ENCODE data around the gene MUC5B.
"Not testable (repeated sequence)": the region's sequence is repeated elsewhere in the genome, so short reads cannot be mapped to it uniquely, and the experiment has no call there.

MUC5B gene

GRCh38 chr11:1235306-1235900, 12.5 kb downstream of the MUC5B start:
- no peak for DNase-seq

- no peak for DNase-seq
These were observed 13.0 kb downstream of the MUC5B start for GRCh38 chr11:1235901-1236315.

GRCh38 chr11:1236316-1237127, 13.7 kb downstream of the MUC5B start:
- no peak for DNase-seq

- no peak for DNase-seq
These were observed 14.3 kb downstream of the MUC5B start for GRCh38 chr11:1237128-1237580.

- DNase-seq = no peak
These were observed 15.0 kb downstream of the MUC5B start for GRCh38 chr11:1237851-1238250.

- no peak for DNase-seq
These were observed 16.1 kb downstream of the MUC5B start for GRCh38 chr11:1238767-1239595.

- no peak for DNase-seq
These were observed 16.8 kb downstream of the MUC5B start for GRCh38 chr11:1239596-1240205.

- no peak for DNase-seq
These were observed 17.9 kb downstream of the MUC5B start for GRCh38 chr11:1240771-1241170.

GRCh38 chr11:1241706-1242105, 18.8 kb downstream of the MUC5B start:
- DNase-seq = no peak

- no peak for DNase-seq
These were observed 19.4 kb downstream of the MUC5B start for GRCh38 chr11:1242289-1242688.

GRCh38 chr11:1242751-1243150, 19.9 kb downstream of the MUC5B start:
- not testable (repeated sequence) for DNase-seq

GRCh38 chr11:1243521-1243920, 20.7 kb downstream of the MUC5B start:
- DNase-seq = not testable (repeated sequence)

- not testable (repeated sequence) for DNase-seq
These were observed 21.7 kb downstream of the MUC5B start for GRCh38 chr11:1244557-1244956.

- not testable (repeated sequence) for DNase-seq
These were observed 22.9 kb downstream of the MUC5B start for GRCh38 chr11:1245717-1246116.

- not testable (repeated sequence) for DNase-seq
These were observed 23.4 kb downstream of the MUC5B start for GRCh38 chr11:1246301-1246700.

GRCh38 chr11:1247026-1247425, 24.2 kb downstream of the MUC5B start:
- DNase-seq = not testable (repeated sequence)

GRCh38 chr11:1248951-1249350, 26.1 kb downstream of the MUC5B start:
- DNase-seq = not testable (repeated sequence)

GRCh38 chr11:1250411-1250810, 27.5 kb downstream of the MUC5B start:
- DNase-seq = not testable (repeated sequence)

GRCh38 chr11:1251236-1251770, 28.4 kb downstream of the MUC5B start:
- no peak for DNase-seq

GRCh38 chr11:1252371-1253102, 29.7 kb downstream of the MUC5B start:
- no peak for DNase-seq

GRCh38 chr11:1253103-1253485, 30.2 kb downstream of the MUC5B start:
- no peak for DNase-seq

- no peak for DNase-seq
These were observed 31.3 kb downstream of the MUC5B start for GRCh38 chr11:1254086-1254648.
